ENCODE results near the gene SARNP. TPM values are rescaled to one million over a fixed set of nuclear protein-coding genes. Genes with fewer than 3 reads are reported as not detected.
A peak's percentile ranks its signal among the peaks of the same experiment; 100 is the strongest.

Gene SARNP
- total and polyA plus RNA-seq, 4 donors: 19.1 to 34.2 (median 25.6) TPM

DNA sequence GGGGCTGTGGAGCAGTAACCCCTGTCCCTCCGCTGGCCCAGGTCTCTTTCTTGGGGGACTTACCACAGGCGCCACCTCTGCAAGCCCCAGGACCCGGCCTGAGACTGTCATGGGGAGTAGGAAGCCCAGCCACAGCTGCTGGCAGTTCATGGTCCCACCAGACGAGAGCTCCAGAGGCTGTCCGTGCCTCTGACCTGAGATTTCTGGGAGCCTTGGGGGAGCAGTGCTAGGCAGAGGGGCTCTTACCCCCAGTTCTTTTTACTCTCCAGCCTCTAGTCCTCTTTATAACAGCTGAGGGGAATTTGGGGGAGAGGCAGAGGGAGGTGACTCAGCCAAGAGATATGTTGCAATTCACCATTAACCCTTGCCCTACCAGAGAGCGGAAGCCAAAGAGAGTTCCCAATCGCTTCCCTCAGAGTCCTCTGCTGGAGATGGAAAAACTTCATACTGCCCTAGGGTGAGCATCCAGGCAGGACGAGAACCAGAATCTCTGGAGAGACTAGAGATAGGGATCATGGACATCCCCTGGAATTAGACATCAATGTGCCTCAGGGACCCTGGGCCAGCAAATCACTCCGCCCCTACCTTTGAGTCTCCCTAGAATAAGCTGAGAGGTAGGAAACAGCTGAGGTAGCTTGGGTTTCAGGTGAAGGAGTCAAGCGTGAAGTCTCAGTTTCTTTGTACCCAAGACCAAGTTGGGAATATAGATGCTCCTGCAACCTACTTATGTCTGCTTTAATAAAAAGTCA, 25.3 kb upstream of the SARNP start, which contains the start of gene MMP19:
Gene MMP19 (minus strand): TSS at position 256 of the 749 bp plus-strand sequence. CDS start 106 bp downstream, at position 150.
- H3K9ac ChIP-seq (ENCODE audit: low read depth in 1 of 2, low read length in 2 of 2): no peak within 1 kb of the TSS
- DNase-seq (ENCODE audit: low spot score): no peak
- no peaks in the 10 kb centered on the region for H3K27me3 ChIP-seq (ENCODE audit: control insufficient read depth in 4 of 4, insufficient read depth in 4 of 4, low read length in 3 of 4)
- TF ChIP-seq ZBTB33 (IDR thresholded peaks at IDR 0.05) (no peak), RAD21 (IDR thresholded peaks at IDR 0.05) (peak in 1 of 2 donors; percentile 28), GABPA (IDR thresholded peaks at IDR 0.05 in 1 of 2, conservative IDR thresholded peaks at IDR 0.05 in 1 of 2) (no peak), JUND (IDR thresholded peaks at IDR 0.05) (peak in 1 of 2 donors; percentile 69)
- no peaks in the 10 kb centered on the region for H3K36me3 ChIP-seq (ENCODE audit: control insufficient read depth in 4 of 4, insufficient read depth in 3 of 4, low read depth in 1 of 4, low read length in 3 of 4)
- no peaks in the 10 kb centered on the region for H3K4me1 ChIP-seq (ENCODE audit: control insufficient read depth in 4 of 4, insufficient read depth in 4 of 4, low read length in 3 of 4)
- WGBS: 62% methylated on average over 10 of the region's 10 CpGs
- peak within 1 kb of the TSS in 2 of 3 donors; percentile 2 to 12 for H3K4me3 ChIP-seq (ENCODE audit: low read depth in 1 of 3, low read length in 3 of 3)
- no peak within 1 kb of the TSS for H3K27ac ChIP-seq (ENCODE audit: low read depth in 1 of 2, low read length in 2 of 2)
- H3K9me3 ChIP-seq (ENCODE audit: control insufficient read depth in 4 of 4, low read length in 3 of 4): no peaks in the 10 kb centered on the region

DNA sequence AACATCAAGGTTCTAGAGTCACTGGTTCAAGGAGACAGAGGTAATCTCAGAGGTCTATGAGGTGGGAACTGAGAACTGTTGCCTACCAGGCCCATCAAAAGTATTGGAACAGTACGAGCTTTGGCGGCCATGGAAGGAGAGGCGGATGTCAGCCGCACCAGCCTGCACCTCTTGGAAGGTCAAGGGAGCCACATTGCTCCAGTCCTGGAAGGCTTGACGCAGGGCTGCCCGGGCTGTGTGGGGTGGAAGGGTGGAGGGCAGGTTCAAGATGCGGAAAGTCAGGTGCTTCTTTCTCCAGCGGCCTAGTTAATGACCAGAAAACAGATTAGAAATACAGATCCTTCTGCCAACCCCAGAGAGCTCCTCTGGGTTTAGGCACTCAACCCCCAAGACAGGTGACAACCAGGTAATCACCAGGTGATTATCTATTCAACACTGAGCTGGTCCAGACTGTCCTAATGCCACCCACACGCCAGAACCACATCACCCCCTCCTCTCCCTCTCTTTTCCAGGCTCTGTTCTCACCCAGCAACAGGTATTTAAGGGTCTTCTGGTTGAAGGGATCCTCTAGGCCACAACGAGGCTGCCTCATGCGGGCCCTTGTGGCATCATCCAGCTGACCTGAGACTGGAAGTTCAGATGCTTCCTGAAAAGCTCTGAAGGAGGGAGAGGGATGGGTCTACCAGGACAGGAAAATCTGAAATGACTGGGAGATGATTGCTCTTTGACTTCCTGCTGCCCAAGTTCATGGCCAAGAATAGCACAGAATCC, 23.2 kb upstream of the SARNP start:
- Histone ChIP-seq H3K4me1 (ENCODE audit: control insufficient read depth in 4 of 4, insufficient read depth in 4 of 4, low read length in 3 of 4) (no peaks in the 10 kb centered on the region), H3K36me3 (ENCODE audit: control insufficient read depth in 4 of 4, insufficient read depth in 3 of 4, low read depth in 1 of 4, low read length in 3 of 4) (no peaks in the 10 kb centered on the region), H3K4me3 (ENCODE audit: low read depth in 1 of 3, low read length in 3 of 3) (no peak overlapping the region), H3K27ac (ENCODE audit: low read depth in 1 of 2, low read length in 2 of 2) (no peak overlapping the region), H3K27me3 (ENCODE audit: control insufficient read depth in 4 of 4, insufficient read depth in 4 of 4, low read length in 3 of 4) (no peaks in the 10 kb centered on the region), H3K9me3 (ENCODE audit: control insufficient read depth in 4 of 4, low read length in 3 of 4) (no peaks in the 10 kb centered on the region), H3K9ac (ENCODE audit: low read depth in 1 of 2, low read length in 2 of 2) (no peak overlapping the region)
- WGBS: 92% methylated on average over 11 of the region's 11 CpGs
- TF ChIP-seq REST (IDR thresholded peaks at IDR 0.05) (no peak), GABPA (IDR thresholded peaks at IDR 0.05 in 1 of 2, conservative IDR thresholded peaks at IDR 0.05 in 1 of 2) (no peak), RXRA (IDR thresholded peaks at IDR 0.05) (peak in 1 of 2 donors; percentile 23), JUND (IDR thresholded peaks at IDR 0.05) (no peak)
- TF ChIP-seq, protein P1, sequence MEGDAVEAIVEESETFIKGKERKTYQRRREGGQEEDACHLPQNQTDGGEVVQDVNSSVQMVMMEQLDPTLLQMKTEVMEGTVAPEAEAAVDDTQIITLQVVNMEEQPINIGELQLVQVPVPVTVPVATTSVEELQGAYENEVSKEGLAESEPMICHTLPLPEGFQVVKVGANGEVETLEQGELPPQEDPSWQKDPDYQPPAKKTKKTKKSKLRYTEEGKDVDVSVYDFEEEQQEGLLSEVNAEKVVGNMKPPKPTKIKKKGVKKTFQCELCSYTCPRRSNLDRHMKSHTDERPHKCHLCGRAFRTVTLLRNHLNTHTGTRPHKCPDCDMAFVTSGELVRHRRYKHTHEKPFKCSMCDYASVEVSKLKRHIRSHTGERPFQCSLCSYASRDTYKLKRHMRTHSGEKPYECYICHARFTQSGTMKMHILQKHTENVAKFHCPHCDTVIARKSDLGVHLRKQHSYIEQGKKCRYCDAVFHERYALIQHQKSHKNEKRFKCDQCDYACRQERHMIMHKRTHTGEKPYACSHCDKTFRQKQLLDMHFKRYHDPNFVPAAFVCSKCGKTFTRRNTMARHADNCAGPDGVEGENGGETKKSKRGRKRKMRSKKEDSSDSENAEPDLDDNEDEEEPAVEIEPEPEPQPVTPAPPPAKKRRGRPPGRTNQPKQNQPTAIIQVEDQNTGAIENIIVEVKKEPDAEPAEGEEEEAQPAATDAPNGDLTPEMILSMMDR (IDR thresholded peaks at IDR 0.05; ENCODE audit: low read depth, low read length, missing input control): no peak
- no peak for DNase-seq (ENCODE audit: low spot score)
